ENCODE results near the gene IFNL4. TPM values are rescaled to one million over a fixed set of nuclear protein-coding genes. Genes with fewer than 3 reads are reported as not detected.

The IFNL4 gene
- total RNA-seq, 1 experiment from 2014 or later: not detected

GRCh38 chr19:39203372-39204341, 45.0 kb downstream of the IFNL4 start, which contains the start of gene SYCN:
SYCN (minus strand) TSS chr19:39204263; CDS start chr19:39204254, 9 bp downstream.
- Mint-ChIP-seq H3K9me3 (no peaks in the 10 kb centered on the region; a peak in 1 of 5 replicates), H3K27me3 (ENCODE audit: low read depth) (peaks cover 42% of the 10 kb centered on the region), H3K4me3 (peak within 1 kb of the TSS in 1 of 2 experiments; percentile 18; a peak in 1 of 5 replicates), H3K27ac (peak within 1 kb of the TSS in 2 of 3 experiments; percentile 25 to 84; a peak in 2 of 7 replicates), H3K36me3 (ENCODE audit: insufficient read depth in 1 of 3, low read depth in 3 of 3) (no peaks in the 10 kb centered on the region), H3K4me1 (peaks cover 4 to 15% of the 10 kb centered on the region in 2 experiments)
- Histone ChIP-seq H3K4me2 (ENCODE audit: insufficient read depth, insufficient read length, low read length) (no peak within 1 kb of the TSS), H3K56ac (ENCODE audit: insufficient read length, low read depth, low read length) (no peak within 1 kb of the TSS), H3K23ac (ENCODE audit: insufficient read length, low read depth, low read length) (no peak within 1 kb of the TSS), H2AK5ac (ENCODE audit: insufficient read length, low read length) (no peak within 1 kb of the TSS), H4K5ac (ENCODE audit: insufficient read length, low read depth, low read length) (no peak within 1 kb of the TSS), H3K4me1 (ENCODE audit: insufficient read depth, low read length) (no peaks in the 10 kb centered on the region), H3K18ac (ENCODE audit: insufficient read length, low read depth, low read length) (no peak within 1 kb of the TSS), H3K79me2 (ENCODE audit: insufficient read depth, low read length) (no peaks in the 10 kb centered on the region), H2AFZ (ENCODE audit: low read length) (no peak within 1 kb of the TSS), H3K9ac (ENCODE audit: extremely low read depth, insufficient read length, low read length) (no peak within 1 kb of the TSS), H3K23me2 (ENCODE audit: insufficient read length, low read depth, low read length, poor library complexity, severe bottlenecking) (no peaks in the 10 kb centered on the region), H2BK15ac (ENCODE audit: low read depth, low read length) (no peak within 1 kb of the TSS), H4K20me1 (ENCODE audit: control insufficient read depth, insufficient read depth, insufficient read length) (no peaks in the 10 kb centered on the region), H3K14ac (ENCODE audit: insufficient read depth, low read length) (no peak within 1 kb of the TSS), H3K4ac (ENCODE audit: low read depth, low read length) (no peak within 1 kb of the TSS), H3K27ac (ENCODE audit: insufficient read length, low read depth, low read length) (no peak within 1 kb of the TSS), H2BK20ac (ENCODE audit: low read depth, low read length, poor library complexity, severe bottlenecking) (no peak within 1 kb of the TSS), H4K8ac (replicated peaks; ENCODE audit: insufficient read length, low read depth, low read length) (no peak within 1 kb of the TSS), H2BK5ac (ENCODE audit: insufficient read length, low read length) (no peak within 1 kb of the TSS), H3K27me3 (ENCODE audit: insufficient read depth, low read length) (no peaks in the 10 kb centered on the region), H3T11ph (ENCODE audit: low read length) (no peak within 1 kb of the TSS), H3K9me3 (ENCODE audit: control insufficient read depth, low read depth, low read length) (no peaks in the 10 kb centered on the region), H3K79me1 (ENCODE audit: insufficient read depth, low read depth, low read length, poor library complexity, severe bottlenecking) (no peaks in the 10 kb centered on the region), H2BK12ac (ENCODE audit: insufficient read length, low read depth, low read length) (no peak within 1 kb of the TSS), H2BK120ac (ENCODE audit: low read depth, low read length, poor library complexity, severe bottlenecking) (no peak within 1 kb of the TSS), H4K91ac (ENCODE audit: insufficient read length, low read depth, low read length) (no peak within 1 kb of the TSS)
- no peak for TF ChIP-seq CTCF (conservative IDR thresholded peaks at IDR 0.05)
- no CpG with 5 or more reads among the region's 57 CpGs for WGBS (ENCODE audit: extremely low coverage, insufficient read length, low lambda C conversion rate)
- DNase-seq: peak; percentile 58
